Posterior vena cava (tissue), 2 donors: ENCODE measurements around the gene SNX30. TPM values are rescaled to one million over a fixed set of nuclear protein-coding genes. Genes with fewer than 3 reads are reported as not detected.

Experiments used
- DNase-seq: peaks from one replicate; pipeline ENCODE4 v3.0.0-alpha.2; 2020; ENCODE audit warnings: low spot score
- intact Hi-C, 2 donors: fragments of 100-400 bp; cut with DNase I; formaldehyde crosslinking; loops; one replicate each; pipeline versions ENCODE4 v1.14.1 to v1.14.2; 2022 to 2023
- total RNA-seq, 2 donors: library from RNA; stranded (reverse); fragmentation: NEBNext Ultra II Directional; extraction: Animal tissue kit (Norgen Biotek cat#: 25700); gene quantifications; one replicate each; pipeline ENCODE4 v1.2.1, GENCODE V29; 2021
- donor health status: DM: yes; HTN: yes; CAD: no.
- donor health status: DM: yes; HTN: yes; CAD: no.

The SNX30 gene
- total RNA-seq, 2 donors from 2014 or later: 7.8 to 8.6 TPM

DNA sequence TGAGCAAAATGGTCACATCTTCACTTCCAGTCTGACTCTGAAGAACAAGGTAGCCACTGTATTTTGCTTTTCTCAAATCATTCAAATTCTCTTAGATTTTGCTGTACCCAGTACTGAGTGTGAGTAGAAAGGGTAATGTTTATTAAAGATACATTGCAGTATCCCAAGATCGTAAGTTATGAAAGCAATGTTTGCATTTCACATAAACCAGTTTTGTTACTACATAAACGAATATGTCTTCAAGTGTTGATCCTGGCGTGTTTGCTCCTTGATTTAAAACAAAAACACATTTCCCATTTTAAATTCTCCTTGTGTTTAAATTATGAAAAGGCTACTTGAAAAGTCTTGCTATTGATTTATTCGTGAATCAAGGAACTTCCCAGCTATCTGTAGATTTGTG is 22.0 kb downstream of the SNX30 start:
- no peak for DNase-seq
- intact Hi-C loops: no loop called here

- intact Hi-C loops: no loop called here
- no peak for DNase-seq
These were observed 23.7 kb downstream of the SNX30 start for GRCh38 chr9:112774006-112774996.

GRCh38 chr9:112777914-112778313 is 27.4 kb downstream of the SNX30 start:
- intact Hi-C loops: no loop called here
- DNase-seq: no peak

- intact Hi-C loops: no loop called here
- no peak for DNase-seq
These were observed 30.0 kb downstream of the SNX30 start for GRCh38 chr9:112780450-112781036.

DNA sequence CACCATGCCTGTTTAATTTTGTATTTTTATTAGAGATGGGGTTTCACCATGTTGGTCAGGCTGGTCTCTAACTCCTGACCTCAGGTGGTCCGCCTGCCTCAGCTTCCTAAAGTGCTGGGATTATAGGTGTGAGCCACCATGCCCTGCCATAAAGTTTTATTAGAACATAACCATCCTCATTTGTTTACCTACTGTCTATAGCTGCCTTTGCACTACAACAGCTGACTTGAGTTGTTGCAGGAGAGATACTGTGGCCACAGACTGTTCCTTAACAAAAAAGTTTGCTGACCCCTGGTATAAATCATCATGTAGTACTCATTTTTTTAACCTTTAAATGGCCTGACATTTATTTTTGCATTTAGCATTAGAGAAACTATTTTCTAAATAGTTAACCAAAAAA is 31.7 kb downstream of the SNX30 start:
- no peak for DNase-seq
- intact Hi-C loops: no loop called here

DNA sequence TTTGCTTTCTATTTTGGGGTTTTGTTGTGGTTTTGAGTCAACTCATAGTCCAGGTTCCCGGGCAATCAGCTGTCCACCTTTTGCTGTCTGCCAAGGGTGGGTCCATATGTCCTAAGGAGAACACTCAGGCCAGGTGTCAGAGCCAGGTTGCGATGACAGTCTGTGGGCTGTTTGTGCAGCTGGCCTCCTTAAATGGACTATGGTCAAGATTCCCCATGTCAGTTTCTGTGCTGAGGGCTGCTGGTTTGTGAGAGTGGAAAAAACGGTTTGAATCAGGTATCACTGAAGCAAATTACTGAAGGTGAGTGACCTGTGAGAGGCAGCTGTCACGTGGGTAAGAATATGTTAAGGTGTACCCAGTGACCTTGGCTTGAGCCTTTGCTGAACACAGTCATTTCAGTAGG is 33.0 kb downstream of the SNX30 start:
- DNase-seq: no peak
- intact Hi-C loops: no loop called here

- no peak for DNase-seq
- intact Hi-C loops: no loop called here
These were observed 33.6 kb downstream of the SNX30 start for GRCh38 chr9:112784020-112784785.

DNA sequence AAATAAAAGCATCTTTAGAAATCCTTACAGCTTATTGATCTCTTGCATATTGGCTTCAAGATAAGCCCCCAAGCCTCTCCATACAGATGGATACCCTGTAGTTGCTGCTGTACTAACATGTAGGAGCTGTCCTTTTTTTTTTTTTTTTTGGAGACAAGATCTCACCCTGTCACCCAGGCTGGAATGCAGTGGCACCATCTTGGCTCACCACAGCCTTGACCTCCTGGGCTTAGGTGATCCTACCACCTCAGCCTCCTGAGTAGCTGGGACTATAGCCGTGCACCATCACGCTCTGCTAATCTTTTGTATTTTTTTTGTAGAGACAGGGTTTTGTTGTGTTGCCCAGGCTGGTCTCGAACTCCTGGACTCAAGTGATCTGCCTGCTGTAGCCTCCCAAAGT is 35.4 kb downstream of the SNX30 start:
- intact Hi-C loops: no loop called here
- DNase-seq: no peak

DNA sequence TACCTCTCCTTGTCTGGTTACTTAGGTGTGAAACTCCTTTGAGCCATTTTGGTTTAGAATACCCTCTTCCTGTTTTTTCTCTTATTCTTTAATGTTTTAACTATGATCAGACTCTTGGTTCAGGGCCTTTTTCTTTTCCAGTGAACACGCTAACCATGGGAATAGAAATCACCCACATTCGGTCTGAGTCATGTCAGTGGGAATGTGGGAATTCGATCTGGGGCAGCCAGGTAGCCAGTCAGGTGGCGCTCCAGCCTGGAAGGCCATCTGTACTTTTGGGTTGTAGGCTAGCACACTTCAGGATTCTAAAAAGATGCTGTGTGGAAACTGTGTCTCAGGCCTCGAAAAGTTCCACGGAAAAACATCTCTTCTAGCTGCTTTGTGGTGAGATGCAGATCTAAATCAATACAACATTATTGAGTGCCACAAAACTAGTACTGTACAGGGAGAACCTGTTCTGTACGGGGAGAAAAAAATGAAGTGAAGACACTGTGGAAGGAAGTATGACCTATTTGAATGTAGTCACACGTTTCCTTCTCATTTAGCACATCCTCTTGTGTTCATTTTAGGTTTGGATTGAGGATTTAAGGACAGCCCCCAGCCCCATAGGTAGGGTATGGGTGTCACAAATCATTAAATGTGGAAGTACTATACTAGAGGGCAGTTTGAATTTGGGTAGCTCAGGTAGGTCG is 36.4 kb downstream of the SNX30 start:
- intact Hi-C loops: no loop called here
- no peak for DNase-seq

GRCh38 chr9:112787978-112788377 is 37.4 kb downstream of the SNX30 start:
- DNase-seq: no peak
- intact Hi-C loops: no loop called here

DNA sequence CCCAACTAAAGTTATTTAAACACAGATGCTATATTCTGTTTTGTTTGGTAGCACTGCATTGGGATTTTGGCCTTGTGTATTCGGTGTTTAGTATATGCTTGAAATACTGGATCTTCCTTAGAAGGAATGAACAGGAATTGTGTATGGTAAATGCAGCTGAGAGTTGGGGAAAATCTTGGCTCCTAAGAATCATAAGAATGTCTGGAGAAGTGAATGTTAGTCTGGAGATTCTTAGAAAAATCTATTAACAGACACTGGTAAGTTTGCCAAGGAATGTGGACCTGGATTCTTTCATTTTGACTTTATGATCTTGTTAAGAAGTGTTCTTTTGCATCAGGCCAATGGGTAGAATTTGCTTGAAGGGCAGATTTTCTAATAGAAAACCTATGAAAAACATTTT is 38.9 kb downstream of the SNX30 start:
- no peak for DNase-seq
- intact Hi-C loops: no loop called here

DNA sequence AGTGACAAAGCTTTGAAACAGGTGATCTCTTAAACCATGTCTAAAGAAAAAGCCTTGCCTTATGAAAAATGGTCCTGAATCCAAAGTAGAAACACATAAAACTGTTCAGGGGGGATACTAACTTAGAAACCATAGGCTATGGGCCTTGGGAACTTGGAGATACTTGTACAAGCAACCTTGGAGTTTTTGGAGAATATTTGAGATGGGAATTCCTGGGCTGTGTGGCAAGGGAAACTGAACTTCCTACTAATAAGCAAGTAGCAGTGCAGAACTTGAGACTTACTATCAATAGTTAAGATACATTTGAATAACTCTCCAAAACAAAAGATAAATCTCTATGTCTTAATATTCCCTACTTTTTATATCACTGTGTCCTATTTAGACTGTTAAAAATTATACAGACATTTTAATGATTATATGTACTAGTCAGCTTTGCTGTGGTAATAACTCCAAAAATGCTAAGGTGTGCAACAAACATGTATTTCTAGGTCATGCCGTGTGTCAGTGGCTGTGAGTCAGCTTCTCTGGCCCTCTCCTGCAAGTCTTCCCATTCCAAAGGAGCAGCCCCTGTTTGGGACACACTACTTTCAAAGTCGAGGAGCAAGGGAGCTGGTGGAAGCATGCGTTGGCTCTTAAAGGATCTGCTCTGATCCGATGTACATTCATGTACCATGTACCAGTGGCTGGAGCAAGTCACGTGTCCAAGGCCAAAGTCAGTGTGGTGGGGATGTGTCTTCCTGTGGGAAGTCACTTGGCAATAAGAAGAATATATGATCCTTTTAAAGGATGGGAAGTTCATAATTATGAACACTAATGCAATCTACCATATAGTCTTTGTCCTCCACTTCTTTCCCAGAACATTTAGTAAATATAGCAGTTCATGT is 39.6 kb downstream of the SNX30 start:
- intact Hi-C loops: no loop called here

GRCh38 chr9:112792670-112793069 is 42.1 kb downstream of the SNX30 start:
- intact Hi-C loops: no loop called here

More for the DNA sequence above, 39.6 kb downstream of the SNX30 start:
- no peak for DNase-seq

GRCh38 chr9:112793213-112793810 is 42.8 kb downstream of the SNX30 start:
- peak; percentile 88 for DNase-seq
- intact Hi-C loops: no loop called here

More at GRCh38 chr9:112792670-112793069, 42.1 kb downstream of the SNX30 start:
- DNase-seq: no peak

- DNase-seq: no peak
- intact Hi-C loops: no loop called here
These were observed 44.2 kb downstream of the SNX30 start for GRCh38 chr9:112794731-112795130.

DNA sequence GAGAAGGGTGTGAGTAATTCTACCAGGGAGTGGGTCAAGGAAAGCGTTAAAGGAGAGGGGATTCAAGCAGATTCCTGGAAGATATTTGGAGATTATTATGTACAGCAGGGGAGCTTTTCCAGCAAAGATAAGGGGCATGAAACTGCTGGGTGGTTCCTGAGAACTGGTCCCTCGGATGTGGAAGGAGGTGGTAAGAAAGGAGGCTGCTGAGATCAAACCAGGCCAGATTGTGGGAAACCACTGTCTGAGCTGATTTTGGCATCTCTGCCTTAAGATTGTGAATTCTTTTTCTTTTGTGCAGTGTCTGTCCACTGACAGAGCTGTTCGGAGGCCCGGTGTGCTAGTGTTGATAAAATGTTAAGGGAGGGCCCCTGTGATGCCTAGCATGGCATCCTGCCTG is 45.4 kb downstream of the SNX30 start:
- DNase-seq: no peak
- intact Hi-C loops: no loop called here

DNA sequence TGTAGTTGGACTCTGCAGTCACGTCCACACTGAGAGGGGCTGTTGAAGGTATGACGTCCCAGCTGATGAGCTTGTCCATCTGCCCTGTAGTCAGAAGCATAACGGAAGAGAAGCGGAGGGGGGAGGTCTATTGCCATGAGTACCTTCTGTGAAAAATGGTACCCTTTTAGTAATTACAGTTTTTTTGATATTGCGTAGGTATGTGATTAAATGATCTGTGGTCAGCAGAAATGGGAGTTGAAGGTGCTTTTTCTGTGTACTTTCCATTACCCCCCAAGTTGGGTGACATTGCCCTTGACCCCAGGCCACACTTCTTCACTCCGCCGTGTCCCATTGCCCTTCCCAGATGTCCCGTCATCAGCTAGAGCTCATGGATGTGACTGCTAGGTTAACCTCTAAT is 45.9 kb downstream of the SNX30 start:
- DNase-seq: no peak
- intact Hi-C loops: no loop called here

DNA sequence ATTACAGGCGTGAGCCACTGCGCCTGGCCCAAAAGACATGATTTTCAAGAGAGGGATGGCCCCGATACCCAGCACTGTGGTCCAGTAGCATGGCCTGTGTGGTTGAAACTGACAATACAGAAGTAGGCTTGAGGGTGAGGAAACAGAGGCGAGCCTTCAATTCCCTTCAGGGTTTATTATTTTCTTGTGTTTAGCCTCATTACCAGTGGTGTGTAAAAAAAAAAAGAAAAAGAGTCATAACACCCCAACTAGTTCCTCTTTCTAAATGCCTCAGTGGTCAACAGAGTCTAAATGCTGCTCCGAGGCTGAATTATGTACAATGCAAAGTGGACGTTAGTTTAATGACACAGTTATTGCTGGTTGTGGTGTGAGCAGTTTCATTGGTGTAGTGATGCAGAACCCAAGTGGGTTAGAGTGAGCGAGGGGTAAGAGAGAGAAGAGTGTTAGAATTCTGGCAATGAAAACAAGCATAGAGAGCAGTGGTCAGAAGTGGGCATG is 58.8 kb downstream of the SNX30 start:
- intact Hi-C loops: no loop called here
- DNase-seq: no peak
